ENCODE data around the gene SEPTIN6. TPM values are rescaled to one million over a fixed set of nuclear protein-coding genes. Genes with fewer than 3 reads are reported as not detected.

SEPTIN6 gene
- 100 to 1,000 TPM; 151 to 315 (median 221) TPM for total RNA-seq
- polyA plus RNA-seq, result 100 to 1,000 TPM; 197 to 296 TPM
- 341 reads per million, percentile 97 among the genes with 10 or more reads in this experiment for total RNA-seq

DNA sequence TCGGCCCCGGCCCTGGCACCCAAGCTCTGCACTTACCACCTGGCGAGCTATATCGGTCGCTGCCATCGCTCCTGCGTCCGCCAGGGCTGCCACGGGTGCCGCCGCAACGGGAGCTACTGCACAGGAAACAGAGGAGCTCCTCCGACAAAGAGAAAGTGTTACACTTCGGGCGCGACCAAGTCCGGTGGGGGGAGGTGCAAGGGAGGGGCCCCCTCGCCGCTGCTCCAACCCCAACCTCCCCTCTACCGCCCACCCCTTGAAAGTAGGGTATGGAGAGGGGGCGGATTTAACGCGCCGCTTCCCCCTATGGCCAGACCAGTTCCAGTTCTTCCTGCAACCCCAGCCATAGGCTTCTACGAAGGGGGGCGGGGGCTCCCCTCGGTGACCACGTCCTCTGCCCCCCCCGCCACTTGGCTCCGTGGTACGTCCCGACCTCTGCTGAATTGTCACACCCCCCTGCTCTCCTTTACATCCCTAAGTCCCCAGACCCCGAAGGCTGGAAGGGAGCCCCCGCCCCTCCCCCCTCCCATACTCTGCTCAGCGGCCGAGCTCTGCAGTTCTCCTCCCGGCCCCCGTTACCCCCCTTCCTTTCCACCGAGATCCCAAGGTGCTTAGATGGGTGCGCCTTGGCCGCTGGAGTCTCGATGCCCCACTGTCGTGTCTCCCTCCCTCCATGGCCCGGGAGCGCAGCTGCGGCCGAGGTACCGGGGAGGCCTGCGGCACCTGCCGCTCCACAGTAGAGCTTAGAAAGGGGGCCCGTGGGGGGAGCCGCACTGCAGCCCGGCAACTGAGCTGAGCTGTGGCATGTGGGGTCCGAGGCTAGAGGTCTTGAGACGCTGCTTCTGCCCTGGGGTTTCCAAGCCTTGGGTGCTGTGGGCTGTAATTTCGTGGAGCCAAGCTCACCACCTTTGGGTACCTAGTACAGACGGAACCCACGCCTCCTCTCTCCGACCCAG is at the start of gene SEPTIN6:
Gene SEPTIN6, minus strand, starts transcription at position 129 of the 956 bp plus-strand sequence. Its CDS starts 63 bp downstream, at position 66.
- Mint-ChIP-seq H3K4me1 (peaks cover 7 to 41% (median 13%) of the 10 kb centered on the region in 7 donors), H3K36me3 (peaks cover 0 to 24% (median 4%) of the 10 kb centered on the region in 5 donors), H3K27me3 (no peaks in the 10 kb centered on the region), H3K27ac (peak within 1 kb of the TSS; percentile 95 to 99 (median 98)), H3K4me3 (peak within 1 kb of the TSS; percentile 96 to 100 (median 99)), H3K9me3 (no peaks in the 10 kb centered on the region)
- DNase-seq, result peak; percentile 69 to 93 (median 88)
- peak within 1 kb of the TSS; percentile 77 for H3K4me3 ChIP-seq (ENCODE audit: low read length)
- peaks cover 0 to 7% of the 10 kb centered on the region in 2 donors for H3K4me1 ChIP-seq (ENCODE audit: control insufficient read depth in 2 of 2, insufficient read depth in 2 of 2, low read length in 2 of 2)
- CTCF ChIA-PET, result interaction anchor here (0.6 to 3.5 kb wide), 8 partner anchors 11 to 95 kb away, joined by 3 to 20 read pairs (median 4); no protein-coding TSS in a partner anchor
- POLR2A ChIA-PET, result interaction anchor here (0.6 to 13.5 kb wide), 19 partner anchors 10 to 868 kb away, joined by 3 to 290 read pairs (median 5); partner anchors contain the start of genes CUL4B, NKRF, RPL39 and SLC25A5
- H3K27me3 ChIP-seq (ENCODE audit: control insufficient read depth in 2 of 2, insufficient read depth in 2 of 2, low read length in 2 of 2), result no peaks in the 10 kb centered on the region
- intact Hi-C loops (cut with micrococcal nuclease), result loop anchor here (1.0 to 5.0 kb wide), 14 partner anchors 15 to 226 kb away; partner anchors contain the start of genes NDUFA1 (in 2 of the 2), RNF113A (in 2 of the 2), RPL39 (in 2 of the 2) and SLC25A5 (in 2 of the 2)
- H3K36me3 ChIP-seq (ENCODE audit: control insufficient read depth in 2 of 3, insufficient read depth in 3 of 3, low read length in 3 of 3), result peaks cover 0 to 10% (median 0%) of the 10 kb centered on the region in 3 experiments
- no peaks in the 10 kb centered on the region for H3K9me3 ChIP-seq (ENCODE audit: control insufficient read depth in 2 of 3, low read length in 3 of 3)
- peak; percentile 83 for ATAC-seq
- H3K27ac ChIP-seq (ENCODE audit: low read depth, low read length), result peak within 1 kb of the TSS; percentile 89

DNA sequence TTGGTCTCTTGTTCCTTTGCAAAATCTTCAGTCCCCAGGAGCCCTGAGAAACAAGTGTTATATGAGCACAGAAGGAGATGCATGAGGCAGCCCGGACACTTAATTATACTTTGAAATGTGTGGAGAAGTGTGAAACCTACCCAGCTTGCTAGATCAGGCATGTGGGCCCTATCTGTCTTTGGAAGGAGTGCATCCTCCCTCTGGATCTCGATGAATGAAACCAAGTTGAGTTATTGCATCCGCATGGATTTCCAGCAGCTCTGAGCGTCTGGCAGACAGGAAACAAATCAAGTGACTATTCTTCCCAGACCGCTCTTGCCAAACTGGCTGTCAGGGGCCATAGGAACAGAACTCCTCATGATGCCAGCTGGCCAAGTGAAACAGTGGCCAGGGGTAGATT is 45.8 kb upstream of the SEPTIN6 start:
- Mint-ChIP-seq H3K27me3 (no peaks in the 10 kb centered on the region), H3K4me1 (no peaks in the 10 kb centered on the region), H3K27ac (no peak overlapping the region), H3K9me3 (no peaks in the 10 kb centered on the region), H3K4me3 (no peak overlapping the region), H3K36me3 (no peaks in the 10 kb centered on the region)
- ChIA-PET POLR2A (no interaction called here), CTCF (no interaction called here)
- H3K4me3 ChIP-seq (ENCODE audit: low read length), result no peak overlapping the region
- no peaks in the 10 kb centered on the region for H3K9me3 ChIP-seq (ENCODE audit: control insufficient read depth in 2 of 3, low read length in 3 of 3)
- DNase-seq, result no peak
- H3K27ac ChIP-seq (ENCODE audit: low read depth, low read length), result no peak overlapping the region
- H3K4me1 ChIP-seq (ENCODE audit: control insufficient read depth in 2 of 2, insufficient read depth in 2 of 2, low read length in 2 of 2), result no peaks in the 10 kb centered on the region
- H3K36me3 ChIP-seq (ENCODE audit: control insufficient read depth in 2 of 3, insufficient read depth in 3 of 3, low read length in 3 of 3), result no peaks in the 10 kb centered on the region
- no peak for ATAC-seq
- H3K27me3 ChIP-seq (ENCODE audit: control insufficient read depth in 2 of 2, insufficient read depth in 2 of 2, low read length in 2 of 2), result no peaks in the 10 kb centered on the region
- intact Hi-C loops (cut with micrococcal nuclease), result no loop called here

DNA sequence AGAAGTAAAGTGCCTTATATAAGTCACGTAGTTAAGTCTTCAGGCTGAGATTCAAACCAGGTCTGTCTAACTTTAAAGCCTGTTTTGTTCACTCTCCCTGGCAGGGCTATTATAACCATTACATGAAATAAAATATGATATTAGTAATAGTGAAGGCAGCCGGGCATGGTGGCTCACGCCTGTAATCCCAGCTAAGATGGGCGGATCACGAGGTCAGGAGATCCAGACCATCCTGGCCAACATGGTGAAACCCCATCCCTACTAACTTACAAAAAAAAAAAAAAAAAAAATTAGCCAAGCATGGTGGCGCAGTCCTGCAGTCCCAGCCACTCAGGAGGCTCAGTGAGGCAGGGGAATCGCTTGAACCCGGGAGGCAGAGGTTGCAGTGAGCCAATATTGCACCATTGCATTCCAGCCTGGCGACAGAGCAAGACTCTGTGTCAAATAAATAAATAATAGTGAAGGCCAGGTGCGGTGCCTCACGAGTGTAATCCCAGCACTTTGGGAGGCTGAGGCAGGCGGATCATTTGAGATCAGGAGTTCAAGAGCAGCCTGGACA is 43.3 kb upstream of the SEPTIN6 start:
- POLR2A ChIA-PET, result interaction anchor here (1.7 kb wide), 1 partner anchor 22 kb away, joined by 4 read pairs; the partner anchor contains the start of gene SOWAHD
- Mint-ChIP-seq H3K4me3 (no peak overlapping the region), H3K36me3 (no peaks in the 10 kb centered on the region), H3K27ac (no peak overlapping the region), H3K27me3 (no peaks in the 10 kb centered on the region), H3K4me1 (peaks cover 0 to 3% (median 0%) of the 10 kb centered on the region in 7 donors), H3K9me3 (peaks cover 0 to 1% (median 0%) of the 10 kb centered on the region in 11 donors)
- intact Hi-C loops (cut with micrococcal nuclease), result no loop called here
- CTCF ChIA-PET, result no interaction called here
- Histone ChIP-seq H3K4me3 (ENCODE audit: low read length) (no peak overlapping the region), H3K4me1 (ENCODE audit: control insufficient read depth in 2 of 2, insufficient read depth in 2 of 2, low read length in 2 of 2) (no peaks in the 10 kb centered on the region), H3K9me3 (ENCODE audit: control insufficient read depth in 2 of 3, low read length in 3 of 3) (no peaks in the 10 kb centered on the region), H3K36me3 (ENCODE audit: control insufficient read depth in 2 of 3, insufficient read depth in 3 of 3, low read length in 3 of 3) (no peaks in the 10 kb centered on the region), H3K27me3 (ENCODE audit: control insufficient read depth in 2 of 2, insufficient read depth in 2 of 2, low read length in 2 of 2) (no peaks in the 10 kb centered on the region), H3K27ac (ENCODE audit: low read depth, low read length) (no peak overlapping the region)
- DNase-seq (no peak), ATAC-seq (no peak)

DNA sequence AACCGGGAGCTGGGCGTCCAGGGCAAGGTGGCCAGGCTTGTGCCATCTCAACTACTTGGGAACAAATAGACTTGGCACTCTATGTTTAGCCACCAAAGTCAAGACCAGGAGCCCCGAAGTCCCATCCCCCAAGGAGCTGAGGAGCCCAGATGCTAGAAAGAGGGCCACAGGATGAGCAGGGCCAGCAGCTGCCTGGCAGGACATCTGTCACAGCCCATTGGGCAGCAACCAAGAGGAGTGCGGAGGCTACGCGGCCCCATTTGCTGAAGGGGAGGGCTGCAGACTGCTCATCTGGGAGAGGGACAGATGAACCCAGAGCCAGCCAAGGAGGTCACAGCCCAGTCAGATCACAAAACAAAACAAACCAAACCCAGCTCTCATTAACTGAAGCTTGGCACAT is 42.5 kb upstream of the SEPTIN6 start:
- Mint-ChIP-seq H3K27ac (no peak overlapping the region), H3K4me3 (no peak overlapping the region), H3K4me1 (peaks cover 0 to 3% (median 0%) of the 10 kb centered on the region in 7 donors), H3K36me3 (no peaks in the 10 kb centered on the region), H3K9me3 (peaks cover 0 to 1% (median 0%) of the 10 kb centered on the region in 11 donors), H3K27me3 (no peaks in the 10 kb centered on the region)
- no peak for ATAC-seq
- no peak overlapping the region for H3K27ac ChIP-seq (ENCODE audit: low read depth, low read length)
- no peaks in the 10 kb centered on the region for H3K36me3 ChIP-seq (ENCODE audit: control insufficient read depth in 2 of 3, insufficient read depth in 3 of 3, low read length in 3 of 3)
- no peak for DNase-seq
- ChIA-PET CTCF (no interaction called here), POLR2A (interaction anchor here (1.0 to 1.7 kb wide), 3 partner anchors 8 to 134 kb away, joined by 4 to 9 read pairs (median 5); partner anchors contain the start of gene SOWAHD)
- H3K4me3 ChIP-seq (ENCODE audit: low read length), result no peak overlapping the region
- intact Hi-C loops (cut with micrococcal nuclease), result no loop called here
- H3K9me3 ChIP-seq (ENCODE audit: control insufficient read depth in 2 of 3, low read length in 3 of 3), result no peaks in the 10 kb centered on the region
- H3K27me3 ChIP-seq (ENCODE audit: control insufficient read depth in 2 of 2, insufficient read depth in 2 of 2, low read length in 2 of 2), result no peaks in the 10 kb centered on the region
- H3K4me1 ChIP-seq (ENCODE audit: control insufficient read depth in 2 of 2, insufficient read depth in 2 of 2, low read length in 2 of 2), result no peaks in the 10 kb centered on the region

DNA sequence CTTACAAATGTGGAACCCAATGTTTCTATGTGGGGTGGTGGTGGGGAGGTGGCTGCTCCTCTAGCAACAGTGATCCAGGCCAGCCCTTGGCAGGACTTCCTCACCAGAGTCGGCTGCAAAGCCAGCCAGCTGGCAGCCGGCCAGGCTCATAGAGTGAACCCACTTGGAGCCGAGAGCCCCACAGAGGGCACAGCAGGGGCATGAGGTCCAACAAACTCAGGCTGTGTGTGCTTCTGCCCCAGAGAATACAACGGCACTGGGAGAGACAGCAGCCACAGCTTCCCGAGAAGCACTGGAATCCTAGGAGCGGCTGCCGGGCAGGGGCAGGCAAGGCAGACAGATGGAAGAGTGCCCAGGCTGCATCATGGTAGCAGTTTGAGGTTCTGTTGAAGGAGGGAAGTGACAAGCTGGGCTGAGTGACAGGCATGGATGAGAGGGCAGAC is 42.0 kb upstream of the SEPTIN6 start:
- Histone ChIP-seq H3K36me3 (ENCODE audit: control insufficient read depth in 2 of 3, insufficient read depth in 3 of 3, low read length in 3 of 3) (no peaks in the 10 kb centered on the region), H3K27me3 (ENCODE audit: control insufficient read depth in 2 of 2, insufficient read depth in 2 of 2, low read length in 2 of 2) (no peaks in the 10 kb centered on the region), H3K4me3 (ENCODE audit: low read length) (no peak overlapping the region), H3K9me3 (ENCODE audit: control insufficient read depth in 2 of 3, low read length in 3 of 3) (no peaks in the 10 kb centered on the region), H3K27ac (ENCODE audit: low read depth, low read length) (no peak overlapping the region), H3K4me1 (ENCODE audit: control insufficient read depth in 2 of 2, insufficient read depth in 2 of 2, low read length in 2 of 2) (no peaks in the 10 kb centered on the region)
- DNase-seq, result no peak
- no peaks in the 10 kb centered on the region for H3K36me3 Mint-ChIP-seq
- H3K9me3 Mint-ChIP-seq, result peaks cover 0 to 1% (median 0%) of the 10 kb centered on the region in 11 donors
- H3K27me3 Mint-ChIP-seq, result no peaks in the 10 kb centered on the region
- POLR2A ChIA-PET, result interaction anchor here (1.0 to 1.7 kb wide), 2 partner anchors 9 to 134 kb away, joined by 5 to 9 read pairs; no protein-coding TSS in a partner anchor
- H3K4me1 Mint-ChIP-seq, result peaks cover 0 to 3% (median 0%) of the 10 kb centered on the region in 7 donors
- no peak for ATAC-seq
- no peak overlapping the region for H3K27ac Mint-ChIP-seq
- intact Hi-C loops (cut with micrococcal nuclease), result no loop called here
- H3K4me3 Mint-ChIP-seq, result no peak overlapping the region
- CTCF ChIA-PET, result no interaction called here
